ENCODE data around the gene AGRN. TPM values are rescaled to one million over a fixed set of nuclear protein-coding genes. Genes with fewer than 3 reads are reported as not detected.
A peak's percentile ranks its signal among the peaks of the same experiment; 100 is the strongest.

The AGRN gene
- total RNA-seq, 1 donor from 2014 or later, result 335 TPM

GRCh38 chr1:1019122-1019999, 559 bp upstream of the AGRN start:
- Mint-ChIP-seq H3K4me3 (ENCODE audit: low read depth) (peak overlapping the region; percentile 44), H3K27ac (peak overlapping the region; percentile 33), H3K4me1 (ENCODE audit: low read depth) (peaks cover 14% of the 10 kb centered on the region), H3K36me3 (ENCODE audit: insufficient read depth) (peaks cover 8% of the 10 kb centered on the region), H3K9me3 (ENCODE audit: low read depth) (peaks cover 4% of the 10 kb centered on the region), H3K27me3 (no peaks in the 10 kb centered on the region)
- DNase-seq (ENCODE audit: low spot score, unreplicated experiment), result peak; percentile 84
- TF ChIP-seq, protein P1, sequence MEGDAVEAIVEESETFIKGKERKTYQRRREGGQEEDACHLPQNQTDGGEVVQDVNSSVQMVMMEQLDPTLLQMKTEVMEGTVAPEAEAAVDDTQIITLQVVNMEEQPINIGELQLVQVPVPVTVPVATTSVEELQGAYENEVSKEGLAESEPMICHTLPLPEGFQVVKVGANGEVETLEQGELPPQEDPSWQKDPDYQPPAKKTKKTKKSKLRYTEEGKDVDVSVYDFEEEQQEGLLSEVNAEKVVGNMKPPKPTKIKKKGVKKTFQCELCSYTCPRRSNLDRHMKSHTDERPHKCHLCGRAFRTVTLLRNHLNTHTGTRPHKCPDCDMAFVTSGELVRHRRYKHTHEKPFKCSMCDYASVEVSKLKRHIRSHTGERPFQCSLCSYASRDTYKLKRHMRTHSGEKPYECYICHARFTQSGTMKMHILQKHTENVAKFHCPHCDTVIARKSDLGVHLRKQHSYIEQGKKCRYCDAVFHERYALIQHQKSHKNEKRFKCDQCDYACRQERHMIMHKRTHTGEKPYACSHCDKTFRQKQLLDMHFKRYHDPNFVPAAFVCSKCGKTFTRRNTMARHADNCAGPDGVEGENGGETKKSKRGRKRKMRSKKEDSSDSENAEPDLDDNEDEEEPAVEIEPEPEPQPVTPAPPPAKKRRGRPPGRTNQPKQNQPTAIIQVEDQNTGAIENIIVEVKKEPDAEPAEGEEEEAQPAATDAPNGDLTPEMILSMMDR (IDR thresholded peaks at IDR 0.05; ENCODE audit: unreplicated experiment), result peak; percentile 61

DNA sequence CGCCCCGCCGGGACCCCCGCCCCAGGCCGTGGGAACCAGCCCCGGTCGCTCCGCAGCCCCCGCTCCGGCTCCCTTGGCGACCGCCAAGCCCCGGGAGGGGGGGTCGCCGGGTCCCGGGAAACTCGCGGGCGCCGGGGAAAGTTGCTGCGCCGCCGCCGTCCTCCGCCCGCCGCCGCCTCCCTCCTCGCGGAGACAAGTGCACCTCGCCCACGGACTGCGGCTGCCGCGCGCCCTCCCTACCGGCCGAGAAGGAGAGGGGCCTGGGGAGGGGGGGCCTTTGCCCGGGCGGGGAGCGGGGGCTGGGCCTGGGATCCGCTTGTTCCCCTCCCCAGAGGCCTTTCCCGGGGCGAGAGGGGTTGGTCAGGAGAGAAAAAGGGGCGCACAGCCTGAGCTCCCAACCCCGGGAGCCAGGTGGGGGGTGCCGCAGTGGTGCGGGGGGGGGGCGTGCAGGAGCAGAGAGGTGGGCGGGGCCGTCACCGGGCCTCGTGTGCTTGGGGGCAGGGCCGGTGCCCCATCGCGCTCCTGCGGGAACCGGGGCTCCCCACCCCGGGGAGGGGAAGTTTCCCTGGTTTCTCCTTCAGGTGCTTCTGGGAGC, 592 bp downstream of the AGRN start:
- no peak for DNase-seq (ENCODE audit: low spot score, unreplicated experiment)
- Mint-ChIP-seq H3K4me3 (ENCODE audit: low read depth) (peak overlapping the region; percentile 72), H3K36me3 (ENCODE audit: insufficient read depth) (peaks cover 8% of the 10 kb centered on the region), H3K27me3 (no peaks in the 10 kb centered on the region), H3K4me1 (ENCODE audit: low read depth) (peaks cover 16% of the 10 kb centered on the region), H3K27ac (no peak overlapping the region), H3K9me3 (ENCODE audit: low read depth) (peaks cover 4% of the 10 kb centered on the region)
- TF ChIP-seq, protein P1 (IDR thresholded peaks at IDR 0.05; ENCODE audit: unreplicated experiment), result no peak

- Mint-ChIP-seq H3K4me1 (ENCODE audit: low read depth) (peaks cover 16% of the 10 kb centered on the region), H3K36me3 (ENCODE audit: insufficient read depth) (peaks cover 8% of the 10 kb centered on the region), H3K27me3 (no peaks in the 10 kb centered on the region), H3K4me3 (ENCODE audit: low read depth) (peak overlapping the region; percentile 72), H3K9me3 (ENCODE audit: low read depth) (peaks cover 4% of the 10 kb centered on the region), H3K27ac (no peak overlapping the region)
- TF ChIP-seq, protein P1 (IDR thresholded peaks at IDR 0.05; ENCODE audit: unreplicated experiment), result no peak
- DNase-seq (ENCODE audit: low spot score, unreplicated experiment), result no peak
Observed at GRCh38 chr1:1021010-1021919, 1.3 kb downstream of the AGRN start.

DNA sequence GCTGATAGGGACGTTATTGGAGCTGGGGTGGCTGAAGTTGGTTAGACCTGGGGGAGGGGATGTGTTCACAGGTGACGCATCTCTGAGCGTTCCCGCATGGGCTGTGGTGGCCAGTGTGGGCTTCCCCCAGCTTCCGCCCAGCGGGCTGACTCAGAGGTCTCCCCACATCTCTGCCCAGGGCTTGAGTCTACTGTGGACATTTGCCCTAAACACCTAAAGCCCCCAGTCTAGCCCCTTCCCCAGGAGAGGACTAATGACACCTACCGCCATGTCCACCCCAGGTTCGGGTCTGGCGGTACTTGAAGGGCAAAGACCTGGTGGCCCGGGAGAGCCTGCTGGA, 2.0 kb downstream of the AGRN start:
- DNase-seq (ENCODE audit: low spot score, unreplicated experiment), result no peak
- peaks cover 16% of the 10 kb centered on the region for H3K4me1 Mint-ChIP-seq (ENCODE audit: low read depth)
- no peaks in the 10 kb centered on the region for H3K27me3 Mint-ChIP-seq
- peaks cover 8% of the 10 kb centered on the region for H3K36me3 Mint-ChIP-seq (ENCODE audit: insufficient read depth)
- H3K9me3 Mint-ChIP-seq (ENCODE audit: low read depth), result peaks cover 4% of the 10 kb centered on the region
- peak overlapping the region; percentile 72 for H3K4me3 Mint-ChIP-seq (ENCODE audit: low read depth)
- H3K27ac Mint-ChIP-seq, result peak overlapping the region; percentile 13
- TF ChIP-seq, protein P1 (IDR thresholded peaks at IDR 0.05; ENCODE audit: unreplicated experiment), result no peak
